NCI-H1436 treated with DMSO at 0.1 percent for 48 hours (cell line): ENCODE measurements around the gene AUTS2.
A peak's percentile ranks its signal among the peaks of the same experiment; 100 is the strongest.
"Not testable (repeated sequence)": the region's sequence is repeated elsewhere in the genome, so short reads cannot be mapped to it uniquely, and the experiment has no call there.

ENCODE experiments used
- DNase-seq: peaks from one replicate; lab custom pipeline; 2025; lab: John Stamatoyannopoulos, UW

The AUTS2 gene

DNA sequence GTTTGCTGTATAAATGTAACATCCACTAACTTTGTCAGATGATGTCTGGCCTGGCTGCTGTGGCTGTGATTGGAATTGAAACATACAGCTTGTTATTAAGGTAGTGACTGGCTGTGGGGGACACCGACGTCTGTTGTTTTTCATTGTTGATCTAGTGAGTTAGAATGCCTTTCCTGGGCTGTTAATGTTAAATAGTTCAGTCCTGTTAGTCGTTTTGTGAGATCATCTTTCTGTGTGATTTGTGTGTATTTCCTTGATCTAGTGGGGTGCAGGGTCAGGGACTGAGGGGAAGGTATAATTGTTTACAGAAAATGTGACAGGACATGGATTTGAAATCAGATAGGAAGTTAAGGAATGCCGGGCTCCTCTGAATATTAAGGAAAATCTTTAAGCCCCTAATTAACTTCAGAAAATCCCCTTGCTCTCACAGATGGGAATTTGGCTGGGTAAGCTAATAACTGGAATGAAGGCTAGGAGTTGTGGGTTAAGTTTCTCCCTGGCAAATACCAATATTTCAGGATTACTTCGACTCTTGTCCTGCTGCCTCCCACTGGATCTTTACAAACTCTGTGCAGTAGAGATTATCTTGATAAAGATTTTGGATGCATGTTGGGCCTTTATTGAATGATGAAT, 163.1 kb downstream of the AUTS2 start:
- DNase-seq, result no peak

DNA sequence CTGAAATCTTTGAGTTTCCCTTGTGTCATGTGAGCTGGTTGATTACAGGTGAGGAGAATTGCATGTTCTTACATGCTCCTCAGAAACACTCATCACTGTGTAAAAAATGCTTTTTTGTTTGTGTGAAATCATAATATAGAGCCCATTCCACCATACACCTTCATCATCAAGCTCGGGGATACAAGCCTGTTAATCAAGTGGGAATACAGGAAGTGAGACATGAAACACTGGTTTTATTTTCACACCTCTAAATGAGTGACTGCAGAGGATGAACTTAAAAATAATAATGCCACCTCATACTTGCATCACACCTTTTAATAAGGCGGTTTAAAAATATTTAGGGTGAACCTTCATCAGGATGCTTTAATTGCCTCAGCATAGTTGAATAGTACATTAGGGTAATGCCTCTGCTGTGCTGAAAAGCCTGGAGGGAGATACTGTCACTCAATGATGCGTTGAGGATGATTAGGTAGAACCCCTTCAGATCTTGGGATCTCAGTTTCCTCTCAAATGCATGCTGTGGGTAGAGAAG, 164.6 kb downstream of the AUTS2 start:
- no peak for DNase-seq

DNA sequence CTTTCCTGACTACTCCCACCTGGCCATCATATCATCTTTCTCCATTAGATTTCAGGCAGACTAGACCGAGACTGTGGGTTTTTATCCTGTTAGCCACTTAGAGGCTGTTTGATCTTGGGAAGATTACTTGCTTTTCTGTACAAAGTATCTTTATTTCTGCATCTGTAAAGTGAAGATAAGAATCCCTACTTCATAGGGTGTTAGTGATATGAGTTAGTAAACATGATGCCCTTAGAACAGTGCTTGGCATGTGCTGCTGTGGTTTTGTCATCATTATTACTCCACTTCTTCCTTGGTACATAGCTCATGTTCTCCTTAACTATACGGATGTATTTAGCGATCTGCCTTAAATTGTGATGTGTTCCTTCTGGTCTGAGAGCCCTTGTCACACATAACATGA, 165.2 kb downstream of the AUTS2 start:
- DNase-seq, result no peak

DNA sequence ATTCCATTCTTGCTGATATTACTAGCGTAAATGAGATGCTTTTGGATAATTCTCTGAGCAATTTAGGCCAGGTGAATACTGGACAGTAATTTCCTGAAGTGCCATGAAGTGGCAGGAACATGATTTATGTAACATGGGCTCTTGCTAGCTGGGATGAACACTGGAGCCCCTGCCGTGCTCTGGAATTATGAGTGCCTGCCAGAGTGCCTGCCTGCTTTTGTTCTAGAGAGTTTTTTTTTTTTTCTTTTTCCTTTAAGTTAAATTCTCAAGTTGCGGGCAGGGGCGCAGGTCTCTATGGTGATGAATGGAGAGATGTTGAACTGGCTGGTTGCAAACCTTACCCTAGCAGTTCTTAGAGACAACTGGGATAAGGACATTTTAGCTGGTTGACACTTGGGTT, 165.9 kb downstream of the AUTS2 start:
- DNase-seq, result no peak

DNA sequence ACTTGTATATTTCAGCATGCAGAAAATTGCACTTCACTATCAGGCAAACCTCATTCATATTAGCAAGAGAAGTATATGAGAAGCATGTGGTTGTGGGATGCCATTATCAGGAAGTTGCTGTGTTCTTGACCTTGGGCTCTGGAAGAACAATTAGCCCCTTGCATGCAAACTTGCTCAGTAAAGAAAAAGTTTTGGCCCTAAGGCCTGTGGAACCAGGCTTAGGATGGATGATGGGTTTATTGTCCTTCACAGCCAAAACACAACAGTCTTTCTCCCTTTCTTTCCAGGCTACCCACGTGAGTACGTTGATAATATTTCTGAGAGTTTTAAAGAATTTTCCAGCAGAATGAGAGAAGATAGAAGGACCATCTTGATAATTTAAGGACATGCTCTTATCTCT, 166.4 kb downstream of the AUTS2 start:
- no peak for DNase-seq

DNA sequence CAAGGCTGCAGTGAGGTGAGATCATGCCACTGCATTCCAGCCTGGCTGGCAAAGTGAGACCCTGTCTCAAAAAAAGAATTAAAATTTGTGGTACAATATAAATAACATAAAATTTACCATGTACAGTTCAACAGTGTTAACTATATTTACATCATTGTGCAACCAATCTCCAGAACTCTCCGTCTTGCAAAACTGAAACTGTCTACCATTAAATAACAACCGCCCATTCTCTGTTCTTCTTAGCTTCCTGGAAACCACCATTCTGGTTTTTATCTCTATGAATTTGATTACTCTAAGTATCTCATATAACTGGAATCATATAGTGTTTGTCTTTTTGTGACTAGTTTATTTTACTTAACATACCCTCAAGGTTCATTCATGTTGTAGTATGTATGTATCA, 167.6 kb downstream of the AUTS2 start:
- DNase-seq, result no peak

DNA sequence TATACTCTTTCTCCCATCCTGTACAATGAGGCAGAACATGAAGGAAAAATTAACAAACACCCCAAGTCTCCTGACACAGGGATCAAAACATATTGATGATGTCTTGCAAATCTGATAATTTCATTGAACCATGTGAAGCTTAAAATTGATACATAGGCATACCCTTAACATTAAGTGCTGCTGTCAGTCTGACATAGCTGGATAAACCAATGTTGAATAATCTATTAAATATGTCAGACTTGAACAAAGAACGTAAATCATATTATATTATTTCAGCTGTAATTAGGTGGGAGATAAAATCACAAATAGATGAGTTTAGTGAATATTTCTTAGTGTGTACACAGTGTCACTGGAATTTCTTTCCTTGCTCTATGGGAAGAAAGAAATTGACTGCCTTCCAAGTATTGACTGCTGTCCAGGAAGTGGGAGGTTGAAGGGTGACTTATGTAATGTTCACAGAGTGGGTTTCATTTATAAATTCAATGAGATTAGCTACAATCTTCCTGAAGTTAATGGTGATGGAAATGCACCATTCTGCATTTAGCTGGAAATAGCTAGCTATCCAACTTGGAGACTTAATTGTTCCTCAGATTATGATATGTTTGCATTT, 170.8 kb downstream of the AUTS2 start:
- DNase-seq, result no peak

DNA sequence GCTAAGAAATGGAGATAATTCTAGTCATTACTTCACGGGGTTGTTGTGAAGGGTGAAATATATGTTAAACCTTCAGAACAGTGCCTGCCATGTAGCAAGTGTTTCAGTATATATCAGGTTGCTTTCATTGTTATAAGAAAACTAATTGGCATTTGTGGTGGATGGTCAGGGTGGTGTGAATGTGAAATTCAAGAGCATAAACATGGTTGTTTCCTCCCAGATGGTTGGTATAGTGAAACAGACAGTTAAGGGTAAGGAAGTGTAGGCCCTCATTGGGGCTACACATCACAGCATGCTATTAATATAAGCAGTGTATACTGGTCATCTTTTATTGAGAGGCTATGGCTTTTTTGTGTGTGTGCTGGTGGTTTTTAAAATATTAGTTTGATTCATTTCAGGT, 171.6 kb downstream of the AUTS2 start:
- no peak for DNase-seq

DNA sequence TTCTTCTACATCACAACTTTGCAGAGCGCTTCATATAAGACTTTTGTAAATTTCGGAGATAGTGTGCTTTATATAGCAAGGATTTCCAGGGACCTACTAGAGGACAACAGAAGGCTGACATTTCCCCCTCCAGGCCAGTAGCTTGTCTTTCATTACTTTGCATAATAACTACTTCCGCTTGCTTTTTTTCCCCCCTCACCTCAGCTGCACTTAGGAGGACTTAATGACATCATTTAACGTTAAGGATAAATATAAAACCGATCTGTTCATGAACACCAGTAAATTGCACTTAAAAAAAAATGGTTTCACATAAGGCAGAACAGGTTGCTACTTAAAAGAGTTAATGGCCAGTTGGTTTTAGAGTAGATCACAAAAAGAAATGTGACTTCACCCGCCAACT, 172.3 kb downstream of the AUTS2 start:
- DNase-seq, result no peak

DNA sequence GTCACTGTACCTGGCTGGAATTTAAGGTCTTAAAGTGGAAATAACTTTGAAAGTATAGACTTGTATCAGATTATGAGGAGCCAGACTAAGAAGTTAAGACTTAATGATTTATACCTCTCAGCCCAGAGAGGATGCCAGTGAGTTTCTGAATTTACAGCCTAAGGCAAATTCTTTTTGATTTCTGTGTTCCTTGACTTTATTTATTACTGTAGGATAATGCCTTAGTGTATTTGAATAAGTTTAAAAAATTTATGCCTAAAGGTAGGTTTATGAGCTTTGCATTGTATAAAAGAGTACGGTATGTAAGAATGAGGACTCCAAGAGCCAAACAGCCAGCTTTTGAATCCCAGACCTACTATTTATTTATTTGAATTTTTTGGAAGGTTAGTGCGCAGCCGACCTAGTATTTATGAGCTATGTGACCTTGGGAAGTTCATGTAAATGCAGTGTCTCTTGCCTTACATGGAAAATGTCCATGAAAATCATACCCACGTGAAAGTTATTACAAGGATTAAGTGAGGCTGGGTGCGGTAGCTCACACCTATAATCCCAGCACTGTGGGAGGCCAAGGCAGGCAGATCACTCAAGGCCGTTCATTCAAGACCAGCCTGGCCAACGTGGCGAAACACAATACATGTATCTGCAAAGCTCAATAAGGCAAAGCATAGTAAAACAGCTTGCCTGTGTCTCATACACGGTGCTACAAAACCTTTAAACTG, 174.6 kb downstream of the AUTS2 start:
- DNase-seq, result no peak

DNA sequence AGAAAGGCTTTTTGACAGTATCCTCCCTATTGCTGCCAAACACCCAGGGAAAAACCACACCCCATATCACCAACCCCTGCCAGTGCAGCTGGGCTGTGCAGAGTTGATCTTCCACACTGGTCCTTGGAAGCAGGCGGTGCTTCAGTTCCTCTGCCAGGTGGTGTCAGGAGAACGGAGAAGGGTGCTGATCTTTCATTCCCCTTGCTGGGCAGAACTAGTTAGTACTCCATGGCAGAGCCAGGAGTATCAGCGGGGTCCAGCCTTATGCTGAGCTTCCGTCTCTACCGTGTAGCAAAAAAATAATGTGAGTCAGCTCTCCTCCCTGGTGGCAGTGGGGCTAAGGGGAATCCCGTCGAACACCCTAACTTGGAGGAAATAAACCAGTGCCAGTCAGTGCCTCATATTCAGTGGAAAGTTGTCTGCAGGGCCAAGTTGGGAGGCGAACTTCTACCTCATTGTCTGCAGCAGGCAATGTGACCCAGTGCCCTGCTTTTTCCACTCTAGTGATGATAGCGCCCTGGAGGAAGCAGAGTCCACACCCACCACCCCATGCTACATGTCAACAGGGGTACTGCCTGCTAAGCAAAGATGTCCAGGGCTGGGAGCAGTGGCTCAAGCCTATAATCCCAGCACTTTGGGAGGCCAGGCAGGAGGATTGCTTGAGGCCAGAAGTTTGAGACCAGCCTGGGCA, 175.4 kb downstream of the AUTS2 start:
- no peak for DNase-seq

DNA sequence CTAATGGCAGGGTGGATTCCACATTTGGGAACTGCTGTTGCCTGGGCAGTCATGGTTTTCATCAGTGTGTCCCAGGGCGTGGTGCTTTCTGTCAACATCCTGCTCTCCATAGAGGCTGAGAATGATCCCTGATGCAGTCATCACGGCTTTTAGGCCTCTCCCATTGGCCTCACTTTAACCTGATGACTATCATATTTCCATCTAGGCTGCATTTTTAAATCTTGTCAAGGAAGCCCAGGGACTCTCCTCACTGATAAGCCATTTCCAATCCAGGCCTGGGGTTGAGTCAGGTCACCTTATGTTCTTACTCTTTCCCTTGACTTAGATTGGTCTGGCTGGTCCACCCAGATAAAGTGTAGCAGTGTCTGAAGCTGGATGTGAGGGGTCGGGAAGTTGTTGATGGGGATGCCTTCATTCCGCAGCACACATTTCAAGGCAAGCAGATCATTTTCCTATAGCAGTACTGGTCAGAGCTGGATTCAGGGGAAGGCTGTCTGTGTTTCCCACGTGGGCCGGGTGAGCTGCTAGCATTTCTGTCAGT, 177.0 kb downstream of the AUTS2 start:
- no peak for DNase-seq

DNA sequence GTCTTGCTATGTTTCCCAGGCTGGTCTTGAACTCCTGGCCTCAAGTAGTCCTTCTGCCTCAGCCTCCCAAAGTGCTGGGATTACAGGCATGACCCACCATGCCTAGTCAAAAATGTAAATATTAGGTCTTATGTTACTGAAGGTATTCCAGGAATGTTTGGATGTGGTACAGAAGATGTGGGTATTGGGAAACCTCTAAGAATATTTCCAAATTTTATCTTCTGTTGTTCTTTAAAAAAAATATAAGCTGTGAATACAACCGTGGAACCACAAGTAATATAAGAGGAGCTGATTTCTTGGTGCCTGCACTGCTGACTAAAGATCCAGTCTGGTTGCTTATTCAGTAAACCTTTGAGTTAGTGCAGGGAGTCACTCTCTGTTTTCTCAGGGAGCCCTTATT, 178.3 kb downstream of the AUTS2 start:
- DNase-seq, result no peak

DNA sequence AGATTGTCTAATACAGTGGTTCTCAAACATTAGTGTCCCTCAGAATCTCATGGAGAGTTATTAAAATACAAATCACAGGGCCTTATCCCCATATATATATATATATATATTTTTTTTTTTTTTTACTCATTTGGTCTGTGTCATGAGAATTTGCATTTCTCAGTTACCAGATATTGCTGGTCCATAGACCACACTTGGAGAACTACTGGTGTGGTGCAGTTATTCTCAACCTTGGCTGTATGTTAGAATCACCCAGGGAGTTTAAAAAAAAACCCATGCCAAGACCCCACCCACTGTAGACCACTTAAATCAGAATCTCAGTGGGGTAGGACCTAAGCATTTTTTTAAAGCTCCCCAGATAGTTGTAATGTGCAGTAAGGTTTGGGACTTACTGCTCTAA, 179.9 kb downstream of the AUTS2 start:
- no peak for DNase-seq

DNA sequence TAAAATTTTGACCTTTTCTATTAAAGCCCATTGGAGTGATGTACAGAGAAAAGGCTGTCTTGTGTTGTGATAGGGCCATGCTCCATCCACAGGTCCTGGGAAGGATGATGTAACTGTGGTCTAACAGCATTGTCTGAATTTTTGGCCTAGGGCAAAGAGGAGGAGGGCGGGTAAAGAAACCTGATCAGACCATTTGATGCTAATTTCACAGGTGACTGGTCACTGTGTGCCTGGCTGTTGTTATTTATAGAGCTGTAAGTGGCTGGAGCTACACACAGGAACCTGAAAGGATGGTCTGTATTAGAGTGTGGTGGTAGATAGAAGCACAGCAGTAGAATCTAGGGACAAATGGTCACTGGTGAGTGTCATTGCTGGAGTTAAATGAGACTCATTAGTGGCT, 182.1 kb downstream of the AUTS2 start:
- peak; percentile 42 for DNase-seq

DNA sequence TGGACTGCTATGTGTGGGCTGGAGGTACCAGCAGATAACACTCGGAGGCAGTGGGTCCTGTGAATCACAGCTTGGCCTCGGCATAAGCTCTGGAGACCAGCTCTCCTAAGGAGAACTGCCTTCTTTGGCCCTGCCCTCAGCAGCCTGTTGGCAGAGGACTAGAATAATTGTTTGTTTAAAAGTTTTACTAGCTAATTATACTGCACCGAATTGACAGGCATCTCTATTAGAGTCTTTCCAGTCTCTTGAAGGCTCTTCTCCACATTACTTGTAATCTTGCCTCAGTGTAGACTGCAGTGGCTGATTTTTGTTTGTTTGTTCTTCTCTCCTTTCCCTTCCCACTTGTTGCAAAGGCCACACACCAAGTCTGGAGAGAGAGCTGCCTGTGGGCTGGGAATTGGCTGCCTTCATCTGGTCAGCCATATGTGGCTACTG, 183.2 kb downstream of the AUTS2 start:
- no peak for DNase-seq

DNA sequence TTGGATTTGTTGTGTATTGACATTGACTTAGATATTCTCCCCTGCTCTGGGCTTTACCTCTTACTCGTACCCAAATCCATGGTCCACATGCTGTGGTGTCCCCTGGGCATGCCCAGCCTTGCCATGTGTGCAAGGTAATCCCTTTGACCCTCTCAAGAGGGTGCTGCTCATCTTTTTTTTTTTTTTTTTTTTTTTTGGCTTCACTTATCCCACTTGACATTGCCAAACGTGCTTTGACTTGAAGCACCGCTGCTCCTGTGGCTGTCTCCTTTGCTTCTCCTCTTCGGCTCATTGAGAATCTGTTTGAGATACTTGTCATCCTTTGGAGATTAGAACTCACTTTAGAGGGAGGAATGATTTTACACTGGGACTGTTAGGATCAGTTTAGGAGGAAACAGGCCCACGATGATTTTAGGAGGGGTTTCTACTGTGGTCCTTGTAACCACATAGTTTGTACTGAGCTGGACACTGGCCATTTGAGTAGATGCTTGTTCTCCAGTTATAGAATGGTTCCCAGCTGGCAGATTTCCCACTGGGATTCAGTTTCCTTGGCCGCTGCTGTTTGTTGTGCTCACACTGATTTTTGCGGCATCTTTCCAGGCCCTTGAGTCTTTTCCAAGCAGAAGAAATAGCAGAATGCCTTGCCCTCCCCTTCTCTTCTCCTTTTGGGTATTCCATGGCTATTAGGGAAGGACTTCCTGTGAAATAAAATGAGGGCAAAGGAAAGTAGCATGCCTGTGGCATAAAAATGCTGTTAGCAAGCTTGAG, 184.8 kb downstream of the AUTS2 start:
- no peak for DNase-seq

DNA sequence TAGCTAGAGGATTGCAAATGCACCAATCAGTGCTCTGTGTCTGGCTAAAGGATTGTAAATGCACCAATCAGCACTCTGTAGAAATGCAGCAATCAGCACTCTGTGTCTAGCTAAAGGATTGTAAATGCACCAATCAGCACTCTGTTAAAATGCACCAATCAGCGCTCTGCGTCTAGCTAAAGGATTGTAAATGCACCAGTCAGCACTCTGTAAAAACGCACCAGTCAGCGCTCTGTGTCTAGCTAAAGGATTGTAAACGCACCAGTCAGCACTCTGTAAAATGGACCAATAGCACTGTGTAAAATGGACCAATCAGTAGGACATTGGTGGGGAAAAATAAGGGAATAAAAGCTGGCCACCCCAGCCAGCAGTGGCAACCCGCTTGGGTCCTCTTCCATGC, 187.9 kb downstream of the AUTS2 start:
- not testable (repeated sequence) for DNase-seq

DNA sequence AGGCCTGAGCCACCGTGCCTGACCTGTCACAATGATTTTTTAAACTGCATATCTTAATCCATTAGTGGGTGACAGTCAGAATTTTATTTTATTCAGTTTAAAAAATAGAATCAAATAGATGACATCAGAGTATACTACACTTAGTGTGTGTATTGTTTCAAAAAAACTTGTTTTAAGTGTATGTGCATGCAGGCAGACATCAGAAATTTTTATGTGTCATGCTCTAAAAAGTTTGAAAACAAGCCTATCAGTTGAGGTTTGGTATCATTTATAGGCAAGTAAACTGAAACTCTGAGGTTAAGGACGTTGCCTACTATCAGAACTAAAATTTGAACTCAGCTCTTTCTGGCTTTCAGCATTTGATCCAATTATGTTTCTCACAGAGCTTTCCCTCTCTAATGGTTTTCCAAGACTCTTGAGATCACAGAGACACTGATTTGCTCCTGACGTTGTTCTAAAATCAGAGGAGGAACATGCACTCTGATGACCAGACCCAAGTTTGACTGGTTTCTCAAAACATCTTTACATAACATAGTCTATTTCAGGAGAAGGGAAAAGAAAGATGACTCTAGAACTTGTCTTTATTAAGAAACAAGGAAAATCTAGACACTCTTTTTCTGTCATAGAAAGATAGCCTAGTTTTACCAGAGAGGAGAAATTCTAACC, 188.6 kb downstream of the AUTS2 start:
- DNase-seq, result no peak

DNA sequence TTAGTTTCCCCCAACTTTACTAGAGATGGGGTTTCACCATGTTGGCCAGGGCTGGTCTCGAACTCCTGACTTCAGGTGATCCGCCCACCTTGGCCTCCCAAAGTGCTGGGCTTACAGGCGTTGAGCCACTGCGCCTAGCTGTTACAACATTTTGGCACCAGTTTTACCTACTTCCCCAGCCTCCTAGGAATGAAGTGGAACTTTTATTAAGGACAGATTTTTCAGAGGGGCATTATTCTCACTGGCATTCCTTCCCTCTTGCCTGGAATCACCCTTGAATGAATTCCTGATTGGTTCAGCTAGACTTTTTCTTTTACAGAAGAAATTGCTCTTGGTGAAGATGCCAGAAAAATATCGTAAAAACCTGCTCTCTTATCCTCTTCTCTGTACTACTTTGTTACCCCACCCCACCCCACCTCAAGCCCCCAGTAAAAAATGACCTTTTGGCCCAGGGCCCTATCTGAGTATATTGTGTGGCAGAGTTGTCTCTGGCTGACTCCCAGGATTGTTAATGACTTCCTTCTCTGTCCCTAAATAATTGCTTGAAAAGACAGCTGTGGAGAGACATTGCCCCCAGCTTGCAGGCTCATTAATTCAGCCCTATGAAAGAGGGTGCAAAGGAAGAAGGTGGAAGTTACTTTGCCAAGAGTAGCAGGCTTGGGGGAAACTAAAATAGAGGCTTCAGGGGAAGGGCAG, 189.6 kb downstream of the AUTS2 start:
- no peak for DNase-seq
